HAP-1 (cell line): ENCODE measurements around the gene ECE2.

Source experiments
- DNase-seq, 2 experiments: peaks; one replicate each; pipeline ENCODE4 v3.0.0-alpha.2; 2016 to 2020; ENCODE audit warnings: low spot score in 2 of 2
- H3K27me3 ChIP-seq: fragments of 250-450 bp; sonication (Bioruptor Pico); 2 replicates; pipeline ENCODE4 v1.5.1; 2020; ENCODE audit warnings: low read depth, mild to moderate bottlenecking, moderate library complexity
- H3K36me3 ChIP-seq: fragments of 250-450 bp; sonication (Bioruptor Pico); replicated peaks from 2 replicates; pipeline ENCODE4 v1.5.1; 2020; ENCODE audit warnings: mild to moderate bottlenecking
- H3K4me1 ChIP-seq: fragments of 250-450 bp; sonication (Bioruptor Pico); 2 replicates; pipeline ENCODE4 v1.5.1; 2020; ENCODE audit warnings: mild to moderate bottlenecking
- H3K4me3 ChIP-seq: fragments of 250-450 bp; sonication (Bioruptor Pico); 2 replicates; pipeline ENCODE4 v1.5.1; 2020; ENCODE audit warnings: mild to moderate bottlenecking, moderate library complexity
- H3K9me3 ChIP-seq: fragments of 250-450 bp; sonication (Bioruptor Pico); 2 replicates; pipeline ENCODE4 v1.5.1; 2020; ENCODE audit warnings: mild to moderate bottlenecking, moderate library complexity
- in situ Hi-C: fragments of 300-500 bp; cut with MboI; formaldehyde crosslinking; loops from 3 replicates; pipeline ENCODE4 v1.14.3; 2020; ENCODE audit warnings: low sequenced_read_pairs, inconsistent platforms, mixed read lengths

The ECE2 gene

DNA sequence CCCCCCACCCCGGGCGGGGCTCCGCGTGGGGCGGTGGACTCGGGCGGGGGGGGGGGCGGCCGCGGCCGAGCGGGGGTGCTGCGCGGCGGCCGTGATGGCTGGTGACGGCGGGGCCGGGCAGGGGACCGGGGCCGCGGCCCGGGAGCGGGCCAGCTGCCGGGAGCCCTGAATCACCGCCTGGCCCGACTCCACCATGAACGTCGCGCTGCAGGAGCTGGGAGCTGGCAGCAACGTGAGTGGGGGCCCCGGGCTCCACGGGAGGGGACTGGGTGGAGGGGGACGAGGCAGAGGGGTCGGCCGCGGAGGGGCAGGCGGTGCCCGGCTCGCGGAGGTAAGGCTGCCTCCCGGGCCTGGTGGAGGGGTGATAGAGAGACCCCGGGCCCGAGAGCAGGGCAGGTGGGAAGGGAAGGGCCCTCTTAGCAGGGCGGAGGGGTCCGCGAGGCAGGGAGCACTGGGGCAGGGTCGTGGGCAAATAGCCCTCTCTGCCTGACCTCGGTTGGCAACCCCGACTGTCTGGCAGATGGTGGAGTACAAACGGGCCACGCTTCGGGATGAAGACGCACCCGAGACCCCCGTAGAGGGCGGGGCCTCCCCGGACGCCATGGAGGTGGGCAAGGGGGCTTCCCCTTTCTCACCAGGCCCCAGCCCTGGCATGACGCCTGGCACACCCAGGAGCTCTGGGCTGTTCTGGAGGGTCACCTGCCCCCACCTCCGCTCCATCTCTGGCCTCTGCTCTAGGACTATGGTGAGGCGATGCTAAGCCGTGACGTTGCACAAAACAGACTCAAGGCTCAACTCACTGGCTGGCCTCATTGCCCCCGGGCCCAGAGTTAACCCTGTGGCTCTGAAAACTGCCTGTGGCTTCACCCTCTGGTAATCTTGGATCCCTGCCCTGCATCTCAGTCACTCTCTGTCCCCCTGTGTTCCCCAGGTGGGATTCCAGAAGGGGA, at the start of gene ECE2:
TSS of gene ECE2 (plus strand) at position 62 of the 950 bp plus-strand sequence. CDS start at position 194, 132 bp downstream.
- Histone ChIP-seq H3K9me3 (no peaks in the 10 kb centered on the region), H3K36me3 (no peaks in the 10 kb centered on the region), H3K4me1 (no peaks in the 10 kb centered on the region), H3K27me3 (no peaks in the 10 kb centered on the region), H3K4me3 (no peak within 1 kb of the TSS)
- in situ Hi-C loops = no loop called here
- DNase-seq = no peak

DNA sequence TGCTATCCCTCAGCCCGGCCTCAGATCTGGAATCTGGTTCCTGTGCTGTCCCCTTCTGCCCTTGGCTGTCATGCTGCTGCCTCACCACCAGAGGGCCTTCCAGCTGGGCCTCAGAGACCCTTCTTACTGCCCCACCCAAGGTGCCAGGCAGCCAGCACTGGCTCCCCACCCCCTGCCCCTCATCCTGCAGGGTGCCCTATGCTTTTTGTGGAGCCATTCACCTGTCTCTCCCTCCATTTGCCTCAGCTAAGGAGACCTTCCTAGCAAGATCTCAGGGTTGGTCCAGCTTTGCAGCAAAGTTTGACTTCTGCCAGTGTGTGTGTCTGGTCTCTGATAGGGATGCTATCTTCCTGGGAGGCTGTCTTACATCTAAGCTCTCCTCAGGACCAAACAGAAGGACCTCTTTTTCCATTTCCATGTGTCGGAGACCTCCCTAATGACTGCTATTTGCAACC, 48.3 kb upstream of the ECE2 start:
- Histone ChIP-seq H3K4me1 (no peaks in the 10 kb centered on the region), H3K9me3 (no peaks in the 10 kb centered on the region), H3K36me3 (no peaks in the 10 kb centered on the region), H3K27me3 (peaks cover 6% of the 10 kb centered on the region), H3K4me3 (no peak overlapping the region)
- in situ Hi-C loops = no loop called here
- peak; percentile 21 to 70 for DNase-seq

DNA sequence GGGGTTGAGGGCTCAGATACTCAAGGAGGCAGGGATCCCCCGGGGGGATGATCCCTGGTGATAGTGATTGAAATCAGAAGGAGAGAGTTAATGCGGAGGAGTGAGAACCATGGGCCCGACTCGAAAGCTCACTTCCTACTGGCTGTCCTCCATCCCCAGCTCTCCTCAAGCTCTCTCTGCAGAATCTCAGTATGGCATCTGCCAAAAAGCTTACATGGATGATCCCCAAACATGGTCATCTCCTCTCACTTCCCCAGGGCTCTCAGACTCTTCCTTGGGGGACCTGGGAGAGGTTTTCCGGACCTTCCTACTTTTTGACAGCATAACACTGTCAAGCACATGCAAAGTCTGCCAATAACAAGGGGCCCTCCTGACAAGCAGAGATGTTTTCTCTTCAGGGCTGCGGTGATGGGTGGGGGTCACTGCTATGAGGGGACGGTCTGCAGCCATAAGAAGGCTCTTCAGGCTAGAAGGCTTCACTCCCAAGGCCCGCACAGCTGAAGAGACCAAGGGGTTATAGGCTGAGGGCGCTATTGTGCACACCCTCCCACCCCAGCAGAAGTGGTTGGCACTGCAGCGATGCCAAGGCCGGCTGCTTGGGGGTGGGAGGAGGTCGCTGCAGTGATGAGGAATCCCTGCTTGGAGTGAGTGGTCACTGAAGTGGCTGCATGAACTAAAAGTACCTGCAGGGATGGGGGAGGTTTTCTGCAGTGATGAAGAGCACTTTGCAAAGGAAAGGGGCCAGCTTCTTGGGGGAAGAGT, 47.3 kb upstream of the ECE2 start:
- peaks cover 6% of the 10 kb centered on the region for H3K27me3 ChIP-seq

DNA sequence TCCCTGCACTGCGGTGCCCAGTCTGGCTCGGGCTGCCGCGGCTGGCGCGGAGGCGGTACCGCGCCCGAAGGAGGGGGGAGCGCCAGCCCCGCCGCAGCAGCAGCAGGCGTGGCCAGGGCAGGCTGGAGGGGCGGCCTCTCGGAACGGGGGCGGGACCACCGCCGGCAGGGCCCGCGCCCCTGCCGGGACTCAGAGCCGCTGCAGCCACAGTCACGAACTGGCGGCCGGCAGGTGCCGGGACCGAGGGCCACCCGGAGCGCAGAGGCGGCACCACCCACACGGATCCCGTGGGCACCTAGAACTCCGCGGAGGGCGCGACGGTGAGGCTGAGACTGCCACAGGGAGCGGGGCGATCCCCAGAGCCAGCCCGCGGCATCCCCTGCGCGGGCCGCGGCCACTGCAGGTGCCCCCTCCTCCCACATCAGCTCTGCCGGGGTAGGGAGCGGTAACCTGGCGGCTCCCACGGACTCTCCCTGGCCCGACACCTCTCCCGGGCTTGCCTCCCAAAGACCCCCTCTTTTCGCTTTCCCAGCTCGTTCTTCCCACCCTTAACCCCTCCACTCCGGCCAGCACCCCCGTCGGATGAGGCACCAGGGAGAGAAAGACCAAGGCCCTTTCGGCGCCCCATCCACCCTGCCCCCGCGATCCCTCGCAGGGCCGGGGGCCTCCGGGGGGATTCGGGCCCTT, 46.3 kb upstream of the ECE2 start, which contains the start of gene VWA5B2:
TSS of gene VWA5B2 (plus strand) at position 192 of the 687 bp plus-strand sequence. CDS start 944 bp downstream, outside the sequence.
- peaks cover 6% of the 10 kb centered on the region for H3K27me3 ChIP-seq
- peak within 1 kb of the TSS; percentile 63 for H3K4me3 ChIP-seq
- in situ Hi-C loops = no loop called here
- no peaks in the 10 kb centered on the region for H3K36me3 ChIP-seq
- peak; percentile 81 to 89 for DNase-seq
- H3K9me3 ChIP-seq = no peaks in the 10 kb centered on the region
- no peaks in the 10 kb centered on the region for H3K4me1 ChIP-seq

More for the DNA sequence above, 47.3 kb upstream of the ECE2 start:
- Histone ChIP-seq H3K36me3 (no peaks in the 10 kb centered on the region), H3K4me3 (no peak overlapping the region), H3K4me1 (no peaks in the 10 kb centered on the region), H3K9me3 (no peaks in the 10 kb centered on the region)
- DNase-seq = no peak
- in situ Hi-C loops = no loop called here

DNA sequence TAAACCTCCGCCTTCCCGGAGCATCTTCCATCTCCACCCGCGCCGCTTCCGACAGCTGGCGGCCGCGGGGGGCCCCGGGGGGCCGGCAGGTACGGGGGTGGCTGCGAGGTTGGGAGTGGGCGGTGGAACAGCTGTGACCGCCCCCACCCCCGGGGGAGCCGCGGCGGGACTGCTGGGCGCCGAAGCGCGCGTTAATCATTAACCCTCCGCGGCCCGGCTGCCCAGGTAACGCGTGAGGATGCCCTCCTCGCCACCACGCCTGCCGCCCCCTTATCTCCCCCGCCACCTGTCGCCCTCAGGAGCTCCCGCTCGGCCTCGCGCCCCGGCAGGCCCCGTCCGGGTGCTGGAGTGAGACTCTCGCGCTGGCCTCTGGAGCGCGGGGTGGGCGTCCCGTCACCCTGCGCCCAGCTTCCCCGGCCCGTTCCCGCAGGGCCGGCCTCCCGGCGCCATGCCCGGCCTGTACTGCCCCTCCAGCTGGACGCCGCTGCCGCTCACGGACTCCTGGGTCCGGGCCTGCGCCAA, 45.7 kb upstream of the ECE2 start:
- H3K27me3 ChIP-seq = peaks cover 6% of the 10 kb centered on the region
- in situ Hi-C loops = no loop called here
- DNase-seq = no peak
- peak overlapping the region; percentile 63 for H3K4me3 ChIP-seq
- H3K4me1 ChIP-seq = no peaks in the 10 kb centered on the region
- no peaks in the 10 kb centered on the region for H3K9me3 ChIP-seq
- no peaks in the 10 kb centered on the region for H3K36me3 ChIP-seq

DNA sequence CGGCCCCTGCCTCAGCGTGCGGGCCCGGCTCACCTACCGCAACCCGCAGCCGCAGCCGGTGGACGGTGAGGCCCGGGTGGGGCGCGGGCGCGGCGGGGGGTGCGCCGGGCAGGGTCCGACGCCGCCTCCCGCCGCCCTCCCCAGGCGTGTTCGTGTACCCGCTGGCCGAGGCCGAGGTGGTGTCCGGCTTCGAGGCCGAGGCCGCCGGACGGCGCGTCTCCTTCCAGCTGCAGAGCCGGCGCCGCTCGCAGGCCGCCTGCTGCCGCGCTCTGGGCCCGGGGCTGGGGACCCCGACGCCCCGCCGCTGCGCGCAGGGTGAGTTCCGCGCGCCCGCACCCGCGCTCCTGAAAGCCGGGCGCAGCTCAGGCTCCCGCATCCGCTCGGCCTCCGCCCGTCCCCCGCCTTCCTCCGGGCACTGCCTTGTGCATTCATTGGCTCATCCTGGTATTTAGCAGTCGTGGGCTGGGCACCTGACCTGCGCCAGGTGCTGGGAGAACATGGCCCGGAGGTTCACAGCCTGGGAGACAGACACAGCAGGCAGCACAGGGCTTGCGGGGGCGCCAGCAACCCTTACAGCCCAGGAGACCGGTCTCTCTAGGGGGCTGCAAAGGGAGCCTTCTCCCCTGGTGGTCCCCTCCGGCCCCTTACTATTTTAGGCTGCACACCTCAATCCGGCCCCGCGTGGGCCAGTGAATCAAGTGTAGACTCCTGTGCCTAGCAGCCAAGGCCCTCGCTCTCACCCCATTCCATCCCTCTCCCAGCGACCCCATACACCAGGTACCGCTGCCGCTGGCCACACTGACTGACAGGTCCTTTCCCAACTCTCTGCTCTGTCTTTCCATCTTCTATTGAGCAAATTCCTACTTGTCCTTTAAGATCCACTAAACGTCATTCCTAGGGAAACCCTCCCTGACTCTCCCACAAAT, 45.0 kb upstream of the ECE2 start:
- Histone ChIP-seq H3K27me3 (peaks cover 4% of the 10 kb centered on the region), H3K4me3 (peak overlapping the region; percentile 63; the same call in 1 of the 2 replicates), H3K9me3 (no peaks in the 10 kb centered on the region), H3K4me1 (no peaks in the 10 kb centered on the region), H3K36me3 (no peaks in the 10 kb centered on the region)
- in situ Hi-C loops = no loop called here
- DNase-seq = no peak

DNA sequence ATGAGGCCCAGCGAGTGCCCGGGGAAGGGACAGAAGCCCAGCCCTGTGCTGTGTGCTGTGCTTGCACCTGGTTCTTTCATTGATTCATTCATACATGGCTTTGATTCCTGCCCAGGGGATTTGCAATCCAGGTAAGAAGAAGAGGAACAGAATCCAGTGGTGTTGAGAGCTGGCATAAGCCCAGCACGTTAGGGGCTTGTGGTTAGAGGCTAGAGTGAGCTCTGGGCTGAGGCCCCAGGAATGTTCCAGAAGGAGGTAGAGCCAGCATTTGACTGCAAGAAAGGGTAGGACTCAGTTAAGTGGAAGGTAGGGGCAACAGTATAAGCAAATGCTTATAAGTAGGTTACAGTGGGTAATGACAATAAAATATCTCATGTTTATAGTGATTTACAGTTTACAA, 44.2 kb upstream of the ECE2 start:
- H3K4me1 ChIP-seq = no peaks in the 10 kb centered on the region
- in situ Hi-C loops = no loop called here
- no peak overlapping the region for H3K4me3 ChIP-seq
- no peak for DNase-seq
- H3K36me3 ChIP-seq = no peaks in the 10 kb centered on the region
- H3K9me3 ChIP-seq = no peaks in the 10 kb centered on the region
- peaks cover 4% of the 10 kb centered on the region for H3K27me3 ChIP-seq

DNA sequence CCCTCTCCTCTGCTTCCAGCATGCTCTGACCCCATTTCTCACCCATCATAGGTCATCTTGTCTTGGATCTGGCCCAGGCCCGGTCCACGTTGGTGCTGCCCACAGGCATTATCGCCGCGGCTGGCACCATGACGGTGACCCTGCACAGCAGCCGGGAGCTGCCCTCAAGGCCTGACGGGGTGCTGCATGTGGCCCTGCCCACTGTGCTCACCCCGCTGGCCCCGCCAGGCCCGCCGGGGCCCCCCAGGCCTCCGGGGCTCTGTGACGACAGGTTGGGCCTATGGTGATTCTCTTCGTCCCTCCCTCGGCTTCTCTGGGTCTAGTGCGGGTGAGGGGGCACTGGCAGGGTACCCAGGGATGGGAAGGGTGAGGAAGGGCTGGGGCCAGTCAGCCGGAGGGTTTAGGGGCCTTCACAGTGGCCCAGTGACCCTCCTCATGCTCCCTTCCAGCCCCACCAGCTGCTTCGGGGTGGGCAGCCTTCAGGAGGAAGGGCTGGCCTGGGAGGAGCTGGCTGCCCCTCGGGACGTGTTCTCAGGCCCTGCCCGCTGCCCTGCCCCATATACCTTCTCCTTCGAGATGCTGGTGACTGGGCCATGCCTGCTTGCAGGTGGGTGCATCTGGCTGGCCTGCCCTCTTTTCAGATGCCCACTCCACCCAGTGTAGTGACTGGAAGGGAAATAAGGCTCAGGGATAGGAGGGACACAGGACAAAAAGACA, 42.5 kb upstream of the ECE2 start:
- Histone ChIP-seq H3K36me3 (no peaks in the 10 kb centered on the region), H3K4me3 (no peak overlapping the region), H3K27me3 (peaks cover 4% of the 10 kb centered on the region), H3K4me1 (no peaks in the 10 kb centered on the region), H3K9me3 (no peaks in the 10 kb centered on the region)
- in situ Hi-C loops = no loop called here
- no peak for DNase-seq

DNA sequence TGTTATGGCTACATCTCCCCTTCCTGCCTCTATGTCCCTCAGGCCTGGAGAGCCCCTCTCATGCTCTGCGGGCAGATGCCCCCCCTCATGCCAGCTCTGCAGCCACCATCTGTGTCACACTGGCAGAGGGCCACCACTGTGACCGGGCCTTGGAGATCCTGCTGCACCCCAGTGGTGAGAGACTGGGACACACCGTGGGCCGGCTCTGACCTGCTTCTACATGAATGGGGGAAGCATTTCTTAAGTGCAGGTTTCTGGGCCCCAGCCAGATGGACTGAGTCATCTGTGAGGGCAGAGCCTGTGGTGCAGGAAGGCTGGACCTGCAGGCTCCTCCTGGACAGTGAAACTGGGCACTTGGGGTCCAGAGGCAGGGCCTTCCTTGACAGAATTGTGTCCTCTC, 41.6 kb upstream of the ECE2 start:
- Histone ChIP-seq H3K27me3 (peaks cover 4% of the 10 kb centered on the region), H3K4me1 (no peaks in the 10 kb centered on the region), H3K9me3 (no peaks in the 10 kb centered on the region), H3K36me3 (no peaks in the 10 kb centered on the region), H3K4me3 (no peak overlapping the region)
- DNase-seq = no peak
- in situ Hi-C loops = no loop called here

DNA sequence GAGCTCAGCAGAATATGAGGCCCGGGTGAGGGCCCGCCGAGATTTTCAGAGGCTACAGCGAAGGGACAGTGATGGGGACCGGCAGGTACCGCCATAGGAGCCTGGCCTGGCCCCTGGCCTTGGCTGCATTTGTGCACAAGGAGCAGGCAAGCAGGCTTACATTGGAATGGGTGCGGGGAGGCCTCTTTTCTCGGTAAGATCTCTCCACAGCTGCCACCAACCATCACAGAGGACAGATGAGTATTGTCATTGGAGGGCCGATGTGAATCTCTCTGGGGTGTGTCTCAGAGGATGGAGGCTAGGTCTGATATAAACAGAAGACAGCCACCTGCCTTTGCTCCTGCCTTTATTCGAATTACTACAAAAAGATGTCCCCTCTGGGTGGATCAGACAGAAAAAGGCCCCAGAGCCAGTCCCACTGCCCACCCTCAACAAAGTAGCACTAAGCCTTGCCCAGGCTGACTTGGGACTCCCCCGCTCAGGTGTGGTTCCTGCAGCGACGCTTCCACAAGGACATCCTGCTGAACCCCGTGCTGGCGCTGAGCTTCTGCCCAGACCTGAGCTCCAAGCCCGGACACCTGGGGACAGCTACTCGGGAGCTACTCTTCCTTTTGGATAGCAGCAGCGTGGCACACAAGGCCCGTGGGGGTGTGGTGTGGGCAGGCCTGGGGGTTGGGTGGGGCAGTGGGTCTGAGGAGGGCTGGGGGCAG, 41.0 kb upstream of the ECE2 start:
- in situ Hi-C loops = no loop called here
- Histone ChIP-seq H3K36me3 (no peaks in the 10 kb centered on the region), H3K4me3 (no peak overlapping the region), H3K27me3 (peaks cover 4% of the 10 kb centered on the region), H3K9me3 (no peaks in the 10 kb centered on the region), H3K4me1 (no peaks in the 10 kb centered on the region)
- no peak for DNase-seq

DNA sequence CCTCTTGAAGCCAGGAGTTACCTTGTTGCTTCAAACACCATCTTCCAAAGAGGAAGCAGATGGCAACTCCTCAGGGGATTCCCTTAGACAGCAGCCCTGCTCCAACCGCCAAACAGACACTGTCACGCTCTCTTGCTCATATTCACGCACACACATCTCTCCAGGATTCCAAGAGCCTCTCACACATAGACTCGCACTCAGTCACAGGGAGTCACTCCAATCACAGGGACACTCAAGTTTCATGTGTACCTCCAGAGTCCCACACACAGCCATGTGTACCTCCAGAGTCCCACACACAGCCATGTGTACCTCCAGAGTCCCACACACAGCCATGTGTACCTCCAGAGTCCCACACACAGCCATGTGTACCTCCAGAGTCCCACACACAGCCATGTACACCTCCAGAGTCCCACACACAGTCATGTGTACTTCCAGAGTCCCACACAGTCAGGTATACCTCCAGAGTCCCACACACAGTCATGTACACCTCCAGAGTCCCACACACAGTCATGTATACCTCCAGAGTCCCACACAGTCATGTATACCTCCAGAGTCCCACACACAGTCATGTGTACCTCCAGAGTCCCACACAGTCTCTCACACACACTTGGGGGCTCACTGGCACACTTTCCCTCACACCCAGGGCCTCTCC, 40.3 kb upstream of the ECE2 start:
- Histone ChIP-seq H3K4me1 (no peaks in the 10 kb centered on the region), H3K9me3 (no peaks in the 10 kb centered on the region), H3K36me3 (no peaks in the 10 kb centered on the region), H3K4me3 (no peak overlapping the region), H3K27me3 (no peaks in the 10 kb centered on the region)
- in situ Hi-C loops = no loop called here
- DNase-seq = no peak
